Suprapubic skin (tissue), 4 donors: ENCODE measurements around the gene SZT2. TPM values are rescaled to one million over a fixed set of nuclear protein-coding genes. Genes with fewer than 3 reads are reported as not detected.
"Not testable (repeated sequence)": the region's sequence is repeated elsewhere in the genome, so short reads cannot be mapped to it uniquely, and the experiment has no call there.

Source experiments
- DNase-seq, 2 donors: peaks; one replicate each; pipeline ENCODE4 v3.0.0-alpha.2; 2019; ENCODE audit warnings: low spot score in 2 of 2
- H3K27ac ChIP-seq: fragments of 200-600 bp; sonication (generic); one replicate; pipeline ENCODE4 v1.5.1; 2019
- H3K27me3 ChIP-seq: fragments of 200-600 bp; sonication (generic); one replicate; pipeline ENCODE4 v1.5.1; 2019
- H3K36me3 ChIP-seq: fragments of 200-600 bp; sonication (generic); one replicate; pipeline ENCODE4 v1.5.1; 2019
- H3K4me1 ChIP-seq: fragments of 200-600 bp; sonication (generic); one replicate; pipeline ENCODE4 v1.5.1; 2019
- H3K4me3 ChIP-seq: fragments of 200-600 bp; sonication (generic); one replicate; pipeline ENCODE4 v1.5.1; 2019; ENCODE audit warnings: mild to moderate bottlenecking
- H3K9me3 ChIP-seq: fragments of 200-600 bp; sonication (generic); one replicate; pipeline ENCODE4 v1.5.1; 2019
- EP300 ChIP-seq: sonication (generic); formaldehyde crosslinking; IDR thresholded peaks from one replicate; pipeline ENCODE4 v1.6.1; 2017; ENCODE audit warnings: antibody characterized with exemption
- POLR2A ChIP-seq, 2 donors: fragments of 450-650 bp; IDR thresholded peaks; one replicate each; pipeline ENCODE4 v1.6.1; 2017; ENCODE audit warnings: antibody characterized with exemption in 2 of 2, mild to moderate bottlenecking in 2 of 2, moderate library complexity in 2 of 2
- POLR2AphosphoS5 ChIP-seq, 3 donors: sonication (generic); formaldehyde crosslinking; IDR thresholded peaks; one replicate each; pipeline ENCODE4 v1.6.1; 2017; ENCODE audit warnings: antibody characterized with exemption in 3 of 3
- WGBS: methylation state at CpG from one replicate; pipeline ENCODE4 v1.1.5; 2018; 5-methylcytosine and 5-hydroxymethylcytosine counted together
- total RNA-seq, 4 donors: library from RNA; depleted of rRNA; stranded (reverse); fragments of >200 nt; gene quantifications; one replicate each; pipeline ENCODE4 v1.1.0, GENCODE V29; 2016
- TF ChIP-seq, protein P1 (sequence below), 2 donors: fragments of 200-600 bp in 1 of 2; fragments of 450-650 bp in 1 of 2; sonication (generic) in 1 of 2; IDR thresholded peaks; one replicate each; pipeline ENCODE4 v1.5.1; 2016 to 2019; ENCODE audit warnings: antibody characterized with exemption in 2 of 2, mild to moderate bottlenecking in 1 of 2, moderate library complexity in 1 of 2

The SZT2 gene
- total RNA-seq, 4 donors from 2014 or later, result 44.2 to 132 (median 65.5) TPM

DNA sequence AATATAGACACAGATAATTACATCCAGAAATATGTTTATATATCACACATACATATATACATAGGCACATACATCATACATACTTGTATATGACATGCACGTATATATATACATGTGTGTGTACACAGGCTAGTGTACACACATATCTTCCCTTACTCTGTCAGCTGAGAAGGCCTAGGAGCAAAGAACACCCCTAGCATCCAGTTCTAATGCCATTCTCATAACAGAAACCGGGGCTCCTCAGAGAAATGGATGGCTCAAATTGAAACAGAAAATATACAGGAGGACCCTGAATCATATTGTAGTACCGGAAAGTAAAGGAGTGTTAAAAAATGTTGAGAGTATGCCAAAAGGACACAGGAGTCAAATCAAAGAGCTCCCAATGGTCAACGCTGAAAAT lies 83.8 kb downstream of the SZT2 start:
- TF ChIP-seq POLR2A (IDR thresholded peaks at IDR 0.05) (no peak), EP300 (no peak), POLR2AphosphoS5 (IDR thresholded peaks at IDR 0.05) (no peak)
- TF ChIP-seq, protein P1, sequence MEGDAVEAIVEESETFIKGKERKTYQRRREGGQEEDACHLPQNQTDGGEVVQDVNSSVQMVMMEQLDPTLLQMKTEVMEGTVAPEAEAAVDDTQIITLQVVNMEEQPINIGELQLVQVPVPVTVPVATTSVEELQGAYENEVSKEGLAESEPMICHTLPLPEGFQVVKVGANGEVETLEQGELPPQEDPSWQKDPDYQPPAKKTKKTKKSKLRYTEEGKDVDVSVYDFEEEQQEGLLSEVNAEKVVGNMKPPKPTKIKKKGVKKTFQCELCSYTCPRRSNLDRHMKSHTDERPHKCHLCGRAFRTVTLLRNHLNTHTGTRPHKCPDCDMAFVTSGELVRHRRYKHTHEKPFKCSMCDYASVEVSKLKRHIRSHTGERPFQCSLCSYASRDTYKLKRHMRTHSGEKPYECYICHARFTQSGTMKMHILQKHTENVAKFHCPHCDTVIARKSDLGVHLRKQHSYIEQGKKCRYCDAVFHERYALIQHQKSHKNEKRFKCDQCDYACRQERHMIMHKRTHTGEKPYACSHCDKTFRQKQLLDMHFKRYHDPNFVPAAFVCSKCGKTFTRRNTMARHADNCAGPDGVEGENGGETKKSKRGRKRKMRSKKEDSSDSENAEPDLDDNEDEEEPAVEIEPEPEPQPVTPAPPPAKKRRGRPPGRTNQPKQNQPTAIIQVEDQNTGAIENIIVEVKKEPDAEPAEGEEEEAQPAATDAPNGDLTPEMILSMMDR (IDR thresholded peaks at IDR 0.05), result no peak
- Histone ChIP-seq H3K4me1 (peaks cover 3% of the 10 kb centered on the region), H3K4me3 (no peak overlapping the region), H3K36me3 (no peaks in the 10 kb centered on the region), H3K9me3 (no peaks in the 10 kb centered on the region), H3K27me3 (no peaks in the 10 kb centered on the region), H3K27ac (no peak overlapping the region)
- no peak for DNase-seq
- 85% methylated on average over 4 of the region's 4 CpGs for WGBS

DNA sequence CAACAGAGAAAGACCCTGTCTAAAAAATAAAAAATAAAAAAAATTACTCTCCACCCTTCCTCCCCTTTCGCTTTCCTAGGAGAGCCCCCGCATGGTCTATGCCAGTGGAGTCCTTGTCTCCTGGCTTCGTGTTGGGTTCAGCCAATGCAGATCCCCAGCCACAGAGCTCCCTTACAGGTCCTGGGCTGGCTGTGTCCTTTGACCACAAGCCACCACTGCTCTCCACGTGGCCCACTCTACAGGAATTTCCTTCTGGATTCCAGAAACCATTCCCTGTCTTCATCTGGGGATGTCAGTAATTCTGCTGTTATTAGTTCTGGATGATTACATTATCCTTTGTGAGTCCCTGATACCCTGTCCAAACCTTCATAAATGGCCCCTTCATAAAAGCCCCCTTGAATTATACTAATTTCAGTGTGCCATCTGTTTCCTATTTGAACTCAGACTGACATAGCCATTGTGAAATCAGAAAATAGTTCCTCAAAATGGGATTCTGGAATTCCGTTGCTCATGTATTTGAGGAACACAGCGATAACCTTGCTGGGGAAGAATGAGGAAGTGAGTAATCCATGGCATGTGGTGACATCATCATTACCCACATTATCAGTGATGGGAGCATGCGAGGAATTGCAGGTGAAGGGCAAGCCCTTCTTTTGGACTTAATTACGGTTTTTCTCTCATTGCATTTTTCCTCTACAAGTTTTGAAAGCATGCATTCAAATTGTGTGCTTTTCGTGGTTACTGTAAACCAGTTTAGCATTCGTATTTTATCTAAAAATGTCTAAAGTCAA lies 86.1 kb downstream of the SZT2 start:
- H3K27ac ChIP-seq, H3K4me1 ChIP-seq, H3K36me3 ChIP-seq, H3K27me3 ChIP-seq, H3K9me3 ChIP-seq, H3K4me3 ChIP-seq, DNase-seq: not testable (repeated sequence)
- 55% methylated on average over 10 of the region's 10 CpGs for WGBS

DNA sequence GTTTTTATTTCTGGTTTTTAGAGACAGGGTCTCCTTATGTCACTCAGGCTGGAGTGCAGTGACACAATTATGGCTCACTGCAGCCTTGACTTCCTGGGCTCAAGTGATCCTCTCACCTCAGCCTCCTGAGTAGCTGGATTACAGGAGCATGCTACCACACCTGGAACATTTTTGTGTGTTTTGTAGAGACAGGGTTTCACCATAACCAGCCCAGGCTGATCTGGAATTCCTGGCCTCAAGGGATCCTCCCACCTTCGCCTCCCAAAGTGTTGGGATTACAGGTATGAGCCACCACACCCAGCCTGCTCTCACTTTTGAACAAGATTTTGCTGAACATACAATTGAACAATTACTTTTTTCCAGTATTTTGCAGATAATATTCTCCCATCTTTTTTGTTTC lies 88.0 kb downstream of the SZT2 start:
- no peaks in the 10 kb centered on the region for H3K36me3 ChIP-seq
- DNase-seq, result no peak
- H3K27ac ChIP-seq, result no peak overlapping the region
- H3K4me3 ChIP-seq, result no peak overlapping the region
- H3K4me1 ChIP-seq, result peaks cover 3% of the 10 kb centered on the region
- H3K27me3 ChIP-seq, result no peaks in the 10 kb centered on the region
- TF ChIP-seq POLR2A (IDR thresholded peaks at IDR 0.05) (no peak), EP300 (no peak), POLR2AphosphoS5 (IDR thresholded peaks at IDR 0.05) (no peak)
- TF ChIP-seq, protein P1 (IDR thresholded peaks at IDR 0.05), result no peak
- WGBS, result 100% methylated on average over 1 of the region's 1 CpG
- no peaks in the 10 kb centered on the region for H3K9me3 ChIP-seq

DNA sequence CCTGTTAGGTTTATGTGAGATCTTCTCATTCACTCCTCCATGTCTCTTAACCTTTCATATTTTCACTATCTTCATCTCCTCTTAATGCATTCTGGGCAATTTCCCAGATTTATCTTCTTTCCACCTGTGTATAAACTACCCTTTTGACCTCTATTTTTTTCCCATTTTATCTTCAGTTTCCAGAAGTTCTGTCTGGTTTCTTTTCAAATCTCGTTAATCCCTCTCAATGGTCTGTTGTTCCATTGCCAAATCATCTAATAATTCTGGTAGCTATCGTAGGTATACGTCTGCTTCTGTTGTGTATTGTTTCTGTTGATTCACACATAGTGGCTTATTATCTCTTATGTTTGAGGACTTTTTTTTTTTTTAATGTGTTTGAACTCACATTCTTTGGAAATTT lies 89.7 kb downstream of the SZT2 start:
- WGBS, result 61% methylated on average over 3 of the region's 3 CpGs
- TF ChIP-seq EP300 (no peak), POLR2AphosphoS5 (IDR thresholded peaks at IDR 0.05) (no peak), POLR2A (IDR thresholded peaks at IDR 0.05) (no peak)
- TF ChIP-seq, protein P1 (IDR thresholded peaks at IDR 0.05), result no peak
- H3K27me3 ChIP-seq, result no peaks in the 10 kb centered on the region
- no peak for DNase-seq
- no peaks in the 10 kb centered on the region for H3K4me1 ChIP-seq
- H3K27ac ChIP-seq, result no peak overlapping the region
- H3K9me3 ChIP-seq, result no peaks in the 10 kb centered on the region
- H3K36me3 ChIP-seq, result no peaks in the 10 kb centered on the region
- H3K4me3 ChIP-seq, result no peak overlapping the region

DNA sequence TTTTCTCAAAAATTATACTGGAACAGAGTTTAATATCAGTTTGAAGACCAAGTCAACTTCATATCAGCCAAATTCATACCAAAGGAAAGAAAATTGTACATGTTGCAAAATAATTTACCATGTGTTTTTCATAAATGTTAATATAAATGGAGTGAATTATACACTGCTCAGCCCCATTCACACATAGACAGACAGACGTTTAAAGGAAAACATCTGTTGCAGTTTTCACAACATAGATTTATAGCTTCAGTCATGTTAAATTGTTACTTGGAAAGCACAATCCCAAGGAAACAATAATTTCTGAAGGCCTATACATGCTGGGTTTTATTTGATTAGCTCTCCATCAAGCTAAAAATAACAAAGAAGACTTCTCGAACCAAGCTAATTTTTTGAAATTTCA lies 91.8 kb downstream of the SZT2 start:
- no peak for DNase-seq
- no peaks in the 10 kb centered on the region for H3K4me1 ChIP-seq
- TF ChIP-seq EP300, result no peak
- TF ChIP-seq, protein P1 (IDR thresholded peaks at IDR 0.05), result no peak
- TF ChIP-seq POLR2AphosphoS5 (IDR thresholded peaks at IDR 0.05), result no peak
- no peak for TF ChIP-seq POLR2A (IDR thresholded peaks at IDR 0.05)
- no peak overlapping the region for H3K4me3 ChIP-seq
- no peak overlapping the region for H3K27ac ChIP-seq
- WGBS, result 67% methylated on average over 2 of the region's 2 CpGs
- no peaks in the 10 kb centered on the region for H3K27me3 ChIP-seq
- no peaks in the 10 kb centered on the region for H3K9me3 ChIP-seq
- H3K36me3 ChIP-seq, result no peaks in the 10 kb centered on the region
